CD8-positive, alpha-beta memory T cell (primary cell): ENCODE measurements around the gene NDRG3. TPM values are rescaled to one million over a fixed set of nuclear protein-coding genes. Genes with fewer than 3 reads are reported as not detected.

ENCODE experiments used
- CTCF ChIA-PET: fragments of 350-600 bp; sonication (Branson Sonifier 250); formaldehyde crosslinking; loops from one replicate; lab custom pipeline; 2021; ENCODE audit warnings: antibody characterized with exemption; lab: Charles Lee
- POLR2A ChIA-PET: fragments of 350-600 bp; sonication (Branson Sonifier 250); formaldehyde crosslinking; loops from one replicate; lab custom pipeline; 2021; ENCODE audit warnings: antibody characterized with exemption; lab: Charles Lee
- DNase-seq, 5 donors: peaks; one replicate each; pipeline versions ENCODE4 v3.0.0 to v3.0.0-alpha.2; 2020 to 2022; ENCODE audit warnings: mixed read lengths in 1 of 5
- H3K27ac ChIP-seq: one replicate; pipeline ENCODE4 v1.7.0; 2013; ENCODE audit warnings: low read depth, mild to moderate bottlenecking, low read length, moderate library complexity
- H3K27me3 ChIP-seq: 2 replicates; pipeline ENCODE4 v1.7.0; 2013; ENCODE audit warnings: low read length, mild to moderate bottlenecking; ENCODE audit not compliant: insufficient read depth, poor library complexity, severe bottlenecking
- H3K36me3 ChIP-seq: 2 replicates; pipeline ENCODE4 v1.7.0; 2013; ENCODE audit warnings: mild to moderate bottlenecking, low read length, moderate library complexity; ENCODE audit not compliant: insufficient read depth
- H3K4me1 ChIP-seq: 2 replicates; pipeline ENCODE4 v1.7.0; 2013; ENCODE audit warnings: mild to moderate bottlenecking, low read length, moderate library complexity; ENCODE audit not compliant: insufficient read depth
- H3K4me3 ChIP-seq: 2 replicates; pipeline ENCODE4 v1.7.0; 2013; ENCODE audit warnings: mild to moderate bottlenecking, low read length
- H3K9me3 ChIP-seq: 2 replicates; pipeline ENCODE4 v1.7.0; 2013; ENCODE audit warnings: mild to moderate bottlenecking, low read length
- H3K27ac Mint-ChIP-seq, 8 donors: one replicate each; pipeline ENCODE4 v1.8.0; 2020 to 2021; ENCODE audit warnings: mixed read lengths in 8 of 8, mild to moderate bottlenecking in 6 of 8, inconsistent platforms in 3 of 8, moderate library complexity in 3 of 8
- H3K27me3 Mint-ChIP-seq, 2 donors: one replicate each; pipeline ENCODE4 v1.8.0; 2020 to 2021; ENCODE audit warnings: mixed read lengths in 2 of 2, mild to moderate bottlenecking in 1 of 2, moderate library complexity in 1 of 2
- H3K36me3 Mint-ChIP-seq, 3 donors: one replicate each; pipeline ENCODE4 v1.8.0; 2020 to 2021; ENCODE audit warnings: mixed read lengths in 3 of 3, inconsistent platforms in 1 of 3, mild to moderate bottlenecking in 1 of 3
- H3K4me1 Mint-ChIP-seq, 3 donors: one replicate each; pipeline ENCODE4 v1.8.0; 2020 to 2021; ENCODE audit warnings: mixed read lengths in 3 of 3, inconsistent platforms in 1 of 3, mild to moderate bottlenecking in 1 of 3
- H3K4me3 Mint-ChIP-seq, 7 donors: one replicate each; pipeline ENCODE4 v1.8.0; 2020 to 2021; ENCODE audit warnings: mixed read lengths in 7 of 7, mild to moderate bottlenecking in 6 of 7, moderate library complexity in 4 of 7, inconsistent platforms in 2 of 7
- H3K9me3 Mint-ChIP-seq, 5 donors: one replicate each; pipeline ENCODE4 v1.8.0; 2020 to 2022; ENCODE audit warnings: mixed read lengths in 5 of 5, mild to moderate bottlenecking in 3 of 5, moderate library complexity in 2 of 5, inconsistent platforms in 1 of 5
- polyA plus RNA-seq: library from polyadenylated mRNA; unstranded; fragments of 300-500 nt; fragmentation: Illumina TruSeq; gene quantifications from one replicate; pipeline ENCODE4 v1.2.3, GENCODE V29; 2021
- total RNA-seq, 2 experiments: library from RNA; stranded (reverse); gene quantifications; one replicate each; pipeline ENCODE4 v1.2.3, GENCODE V29; 2021

NDRG3 gene
- total RNA-seq (10 to 100 TPM; 19.9 to 20.3 TPM), polyA plus RNA-seq (49.8 TPM)

DNA sequence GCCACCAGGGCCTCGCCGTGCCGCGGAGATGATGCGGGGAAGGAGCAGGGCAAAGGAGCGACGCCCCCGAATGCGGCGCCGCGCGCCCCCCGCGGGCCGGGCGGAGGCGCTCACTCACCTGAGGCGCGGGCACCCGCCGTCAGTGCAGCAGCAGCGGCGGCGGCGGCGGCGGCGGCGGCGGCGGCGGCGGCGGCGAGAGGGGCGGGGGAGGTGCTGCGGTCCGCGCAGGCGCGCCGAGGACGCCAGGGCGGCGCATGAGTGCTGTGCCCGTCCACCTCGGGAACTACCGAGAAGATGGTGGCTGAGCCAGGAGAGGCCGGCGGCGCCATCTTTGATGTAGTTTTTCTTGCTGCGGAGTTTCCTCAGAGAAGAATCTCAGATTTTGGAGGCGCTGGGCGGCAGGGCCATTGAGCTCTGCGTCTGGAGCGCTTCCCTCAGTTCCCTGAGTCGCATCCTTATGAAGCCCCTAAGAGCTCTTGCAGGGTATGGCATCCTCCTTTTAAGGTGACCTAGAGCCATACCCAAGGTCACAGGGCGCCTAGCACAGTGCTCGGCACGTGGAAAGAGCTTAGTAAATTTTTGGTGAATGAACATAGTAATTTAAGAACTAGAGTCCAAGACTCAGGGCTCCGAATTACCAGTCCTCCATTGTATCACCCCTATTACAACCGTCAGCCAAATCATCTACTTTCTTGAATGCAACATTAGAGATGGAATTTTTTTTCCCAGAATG is at the start of gene NDRG3:
NDRG3 (minus strand) TSS at position 164 of the 733 bp plus-strand sequence. CDS start 24,355 bp downstream, outside the sequence.
- Histone ChIP-seq H3K9me3 (no peaks in the 10 kb centered on the region), H3K27ac (peak within 1 kb of the TSS; percentile 41), H3K36me3 (no peaks in the 10 kb centered on the region), H3K27me3 (no peaks in the 10 kb centered on the region), H3K4me3 (peak within 1 kb of the TSS; percentile 84), H3K4me1 (peaks cover 20% of the 10 kb centered on the region)
- Mint-ChIP-seq H3K4me3 (peak within 1 kb of the TSS; percentile 85 to 93 (median 89)), H3K27ac (peak within 1 kb of the TSS; percentile 80 to 96 (median 92)), H3K36me3 (peaks cover 0 to 9% (median 0%) of the 10 kb centered on the region in 3 donors), H3K4me1 (peaks cover 18 to 43% (median 31%) of the 10 kb centered on the region in 3 donors), H3K9me3 (no peaks in the 10 kb centered on the region), H3K27me3 (no peaks in the 10 kb centered on the region)
- CTCF ChIA-PET, result interaction anchor here (0.6 to 1.8 kb wide), 6 partner anchors 9 to 142 kb away, joined by 3 to 7 read pairs (median 3); no protein-coding TSS in a partner anchor
- POLR2A ChIA-PET, result interaction anchor here (0.6 to 1.4 kb wide), 8 partner anchors 9 to 298 kb away, joined by 3 to 7 read pairs (median 4); partner anchors contain the start of genes DSN1 and SLA2
- DNase-seq, result peak; percentile 87 to 95 (median 91)

DNA sequence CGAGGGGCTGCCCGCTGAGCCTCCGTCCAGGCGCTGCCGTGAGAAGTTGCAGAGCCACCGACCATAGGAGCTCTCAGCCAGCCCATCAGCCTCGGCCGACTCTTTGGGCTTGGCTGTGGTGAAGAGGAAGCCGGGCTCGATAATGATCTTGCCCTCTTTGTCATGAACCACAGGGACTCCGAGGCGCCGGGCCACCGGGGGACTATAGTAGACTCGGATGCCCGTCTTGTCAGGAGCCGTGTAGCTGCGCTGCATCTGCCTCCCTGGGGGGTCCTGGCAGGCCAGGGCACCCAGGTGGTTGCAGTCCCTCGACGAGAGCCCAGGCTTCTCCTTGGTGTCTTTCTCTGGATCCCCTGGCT is 48.2 kb upstream of the NDRG3 start:
- H3K27me3 ChIP-seq, result no peaks in the 10 kb centered on the region
- no peaks in the 10 kb centered on the region for H3K9me3 Mint-ChIP-seq
- peak overlapping the region in 1 of 8 donors; percentile 8 for H3K27ac Mint-ChIP-seq
- no peaks in the 10 kb centered on the region for H3K4me1 Mint-ChIP-seq
- no peak for DNase-seq
- H3K4me3 ChIP-seq, result no peak overlapping the region
- H3K27ac ChIP-seq, result no peak overlapping the region
- H3K4me1 ChIP-seq, result no peaks in the 10 kb centered on the region
- CTCF ChIA-PET, result interaction anchor here (3.1 kb wide), 1 partner anchor 14 kb away, joined by 8 read pairs; no protein-coding TSS in a partner anchor
- H3K4me3 Mint-ChIP-seq, result no peak overlapping the region
- POLR2A ChIA-PET, result no interaction called here
- no peaks in the 10 kb centered on the region for H3K36me3 ChIP-seq
- no peaks in the 10 kb centered on the region for H3K36me3 Mint-ChIP-seq
- H3K27me3 Mint-ChIP-seq, result peaks cover 0 to 9% of the 10 kb centered on the region in 2 donors
- no peaks in the 10 kb centered on the region for H3K9me3 ChIP-seq

DNA sequence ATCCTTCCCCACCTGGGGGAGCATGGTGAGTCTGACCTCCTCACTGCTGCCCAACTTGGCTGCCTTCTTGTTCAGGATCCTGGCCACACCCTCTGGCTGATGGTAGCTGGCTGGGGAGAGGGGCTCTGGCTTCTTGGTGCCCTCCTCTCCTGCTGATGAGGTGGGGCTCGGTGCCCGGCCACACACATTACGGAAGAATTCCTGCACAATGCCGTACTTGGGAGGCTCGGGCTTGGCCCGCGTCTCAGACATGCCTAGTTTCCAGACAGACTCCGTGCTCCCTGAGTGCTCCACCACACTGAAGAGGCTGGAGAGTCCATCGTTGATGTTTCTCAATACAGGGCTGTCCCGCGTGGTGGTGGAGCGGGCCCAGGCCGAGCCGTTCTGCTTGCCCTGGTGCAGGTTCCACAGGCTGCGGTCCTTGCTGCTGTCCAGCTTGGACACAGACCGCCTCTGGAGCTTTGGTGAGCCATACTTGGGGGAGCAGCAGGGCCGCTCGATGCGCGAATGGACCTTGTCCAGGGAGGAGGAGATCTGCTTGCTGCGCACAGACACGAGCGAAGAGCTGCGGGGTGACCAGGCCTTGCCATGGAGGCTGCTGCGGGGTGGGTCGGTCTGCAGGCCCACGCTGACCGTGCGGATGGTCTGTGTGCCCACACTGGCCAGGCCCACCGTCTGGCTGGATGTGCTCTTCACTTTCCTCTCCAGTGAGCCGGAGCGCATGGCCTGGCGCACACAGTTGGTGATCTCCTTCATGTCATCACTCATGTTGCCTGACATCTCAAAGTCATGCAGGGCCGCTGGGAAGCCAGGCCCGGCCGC is 47.6 kb upstream of the NDRG3 start:
- CTCF ChIA-PET, result interaction anchor here (1.0 to 3.1 kb wide), 2 partner anchors 15 to 591 kb away, joined by 3 to 8 read pairs; no protein-coding TSS in a partner anchor
- DNase-seq, result no peak
- Histone ChIP-seq H3K9me3 (no peaks in the 10 kb centered on the region), H3K4me1 (no peaks in the 10 kb centered on the region), H3K27ac (no peak overlapping the region), H3K27me3 (no peaks in the 10 kb centered on the region), H3K36me3 (no peaks in the 10 kb centered on the region), H3K4me3 (no peak overlapping the region)
- peaks cover 0 to 9% of the 10 kb centered on the region in 2 donors for H3K27me3 Mint-ChIP-seq
- POLR2A ChIA-PET, result no interaction called here
- H3K27ac Mint-ChIP-seq, result peak overlapping the region in 1 of 8 donors; percentile 66
- H3K4me3 Mint-ChIP-seq, result no peak overlapping the region
- H3K4me1 Mint-ChIP-seq, result no peaks in the 10 kb centered on the region
- no peaks in the 10 kb centered on the region for H3K36me3 Mint-ChIP-seq
- H3K9me3 Mint-ChIP-seq, result no peaks in the 10 kb centered on the region

GRCh38 chr20:36792422-36792821 is 46.5 kb upstream of the NDRG3 start:
- no peak overlapping the region for H3K4me3 Mint-ChIP-seq
- no peaks in the 10 kb centered on the region for H3K9me3 ChIP-seq
- no peak for DNase-seq

DNA sequence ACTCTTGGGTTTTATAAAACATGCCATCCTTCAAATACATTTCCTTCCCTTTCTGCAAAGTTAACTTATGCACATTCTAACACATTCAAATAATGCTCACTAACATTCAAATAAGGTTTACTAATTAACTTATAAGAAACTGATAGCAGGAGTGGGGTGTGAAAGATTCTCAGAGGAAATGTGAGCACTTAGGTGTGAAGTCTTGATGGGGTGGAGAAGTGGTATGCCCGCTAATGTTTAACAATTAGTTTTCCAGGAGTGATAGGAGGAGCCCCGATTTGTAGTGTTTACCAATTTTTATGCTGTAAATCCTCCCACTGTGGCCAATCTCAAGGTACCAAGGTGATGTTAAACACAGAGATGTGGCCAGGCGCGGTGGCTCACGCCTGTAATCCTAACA is 46.0 kb upstream of the NDRG3 start:
- Histone ChIP-seq H3K4me3 (no peak overlapping the region), H3K27me3 (no peaks in the 10 kb centered on the region), H3K4me1 (no peaks in the 10 kb centered on the region), H3K36me3 (no peaks in the 10 kb centered on the region), H3K27ac (no peak overlapping the region), H3K9me3 (no peaks in the 10 kb centered on the region)
- ChIA-PET CTCF (interaction anchor here (1.4 kb wide), 1 partner anchor 16 kb away, joined by 3 read pairs; no protein-coding TSS in a partner anchor), POLR2A (no interaction called here)
- no peak for DNase-seq
- Mint-ChIP-seq H3K27me3 (peaks cover 0 to 5% of the 10 kb centered on the region in 2 donors), H3K4me1 (no peaks in the 10 kb centered on the region), H3K4me3 (no peak overlapping the region), H3K9me3 (no peaks in the 10 kb centered on the region), H3K27ac (peak overlapping the region in 1 of 8 donors; percentile 19), H3K36me3 (no peaks in the 10 kb centered on the region)

More at GRCh38 chr20:36792422-36792821, 46.5 kb upstream of the NDRG3 start:
- Mint-ChIP-seq H3K27ac (no peak overlapping the region), H3K4me1 (no peaks in the 10 kb centered on the region), H3K9me3 (no peaks in the 10 kb centered on the region), H3K27me3 (peaks cover 0 to 9% of the 10 kb centered on the region in 2 donors), H3K36me3 (no peaks in the 10 kb centered on the region)
- no peaks in the 10 kb centered on the region for H3K36me3 ChIP-seq
- CTCF ChIA-PET, result interaction anchor here (1.0 kb wide), 1 partner anchor 590 kb away, joined by 3 read pairs; no protein-coding TSS in a partner anchor
- H3K4me1 ChIP-seq, result no peaks in the 10 kb centered on the region
- POLR2A ChIA-PET, result no interaction called here
- H3K27ac ChIP-seq, result no peak overlapping the region
- H3K4me3 ChIP-seq, result no peak overlapping the region
- no peaks in the 10 kb centered on the region for H3K27me3 ChIP-seq

- Histone ChIP-seq H3K4me1 (no peaks in the 10 kb centered on the region), H3K27ac (no peak overlapping the region), H3K36me3 (no peaks in the 10 kb centered on the region), H3K9me3 (no peaks in the 10 kb centered on the region), H3K27me3 (no peaks in the 10 kb centered on the region), H3K4me3 (no peak overlapping the region)
- Mint-ChIP-seq H3K27ac (no peak overlapping the region), H3K9me3 (no peaks in the 10 kb centered on the region), H3K4me1 (no peaks in the 10 kb centered on the region), H3K27me3 (peaks cover 0 to 3% of the 10 kb centered on the region in 2 donors), H3K4me3 (no peak overlapping the region), H3K36me3 (no peaks in the 10 kb centered on the region)
- CTCF ChIA-PET, result no interaction called here
- POLR2A ChIA-PET, result no interaction called here
- DNase-seq, result no peak
Observed at GRCh38 chr20:36786663-36787062, 40.8 kb upstream of the NDRG3 start.

GRCh38 chr20:36786246-36786645 is 40.4 kb upstream of the NDRG3 start:
- H3K4me1 ChIP-seq, result no peaks in the 10 kb centered on the region
- Mint-ChIP-seq H3K4me3 (no peak overlapping the region), H3K36me3 (no peaks in the 10 kb centered on the region), H3K27me3 (peaks cover 0 to 3% of the 10 kb centered on the region in 2 donors), H3K4me1 (no peaks in the 10 kb centered on the region), H3K9me3 (no peaks in the 10 kb centered on the region), H3K27ac (no peak overlapping the region)
- no peak for DNase-seq
- H3K36me3 ChIP-seq, result no peaks in the 10 kb centered on the region
- ChIA-PET CTCF (no interaction called here), POLR2A (no interaction called here)
- no peaks in the 10 kb centered on the region for H3K27me3 ChIP-seq
- H3K4me3 ChIP-seq, result no peak overlapping the region
- H3K27ac ChIP-seq, result no peak overlapping the region
- H3K9me3 ChIP-seq, result no peaks in the 10 kb centered on the region
